HCT116 (cell line): ENCODE data around the gene RUFY2. TPM values are rescaled to one million over a fixed set of nuclear protein-coding genes. Genes with fewer than 3 reads are reported as not detected.

Experiments used
- ATAC-seq: fragments of 200-7000 bp; cut with Tn5 transposase; 2 replicates; pipeline ENCODE4 v1.9.1; 2020; ENCODE audit warnings: mild to moderate bottlenecking, moderate library complexity
- BruUV-seq: library from RNA; stranded (reverse); fragments of 400-500 nt; replicated peaks from 2 replicates; lab custom pipeline; 2021; lab: Mats Ljungman, UMichigan
- CTCF ChIA-PET: fragments of 300-600 bp; sonication (Branson Sonifier 250); formaldehyde crosslinking; loops from one replicate; lab custom pipeline; 2021; ENCODE audit warnings: antibody characterized with exemption; lab: Charles Lee
- POLR2A ChIA-PET: fragments of 300-600, 350-600 bp; sonication (Branson Sonifier 250); formaldehyde crosslinking; loops from one replicate; lab custom pipeline; 2021; ENCODE audit warnings: antibody characterized with exemption; lab: Charles Lee
- RAD21 ChIA-PET, 2 experiments: fragments of 300-600 bp; sonication (Branson Sonifier 250); formaldehyde crosslinking; loops; one replicate each; lab custom pipeline; 2023; ENCODE audit warnings: low total read pairs in 2 of 2; ENCODE audit not compliant: uncharacterized antibody in 2 of 2, unreplicated experiment in 2 of 2, low non-redundant PET in 1 of 2; lab: Charles Lee
- DNase-seq: peaks from one replicate; pipeline ENCODE4 v3.0.0-alpha.2; 2010; ENCODE audit warnings: low read depth, low spot score
- H2AFZ ChIP-seq: fragments of 200-600 bp; shearing (Covaris generic), sonication (generic); 2 replicates; pipeline ENCODE4 v1.6.1; 2017; ENCODE audit warnings: low read depth, mixed run types, mixed read lengths, antibody characterized with exemption, low read length; ENCODE audit not compliant: poor library complexity, severe bottlenecking
- H3K27ac ChIP-seq: 2 replicates; pipeline ENCODE4 v1.5.1; 2012; ENCODE audit warnings: low read depth, low read length
- H3K27me3 ChIP-seq: fragments of 200-600 bp; sonication (generic); 2 replicates; pipeline ENCODE4 v1.6.1; 2016; ENCODE audit warnings: mixed run types, low read length, mixed read lengths; ENCODE audit not compliant: insufficient read depth
- H3K36me3 ChIP-seq, 2 experiments: fragments of 200-500 bp in 1 of 2; fragments of 200-600 bp in 1 of 2; sonication (Bioruptor generic) in 1 of 2; sonication (generic) in 1 of 2; 2 replicates each; pipeline versions ENCODE4 v1.5.1 to v1.6.1; 2014 to 2016; ENCODE audit warnings: low read length in 2 of 2, inconsistent platforms in 1 of 2, mixed read lengths in 1 of 2, mixed run types in 1 of 2; ENCODE audit not compliant: insufficient read depth in 2 of 2, control insufficient read depth in 1 of 2
- H3K4me1 ChIP-seq, 2 experiments: fragments of 200-600 bp in 1 of 2; sonication (generic) in 1 of 2; 2 replicates each; pipeline versions ENCODE4 v1.5.1 to v1.6.1; 2012 to 2017; ENCODE audit warnings: low read length in 2 of 2, inconsistent platforms in 1 of 2, mild to moderate bottlenecking in 1 of 2, mixed read lengths in 1 of 2, mixed run types in 1 of 2, moderate library complexity in 1 of 2; ENCODE audit not compliant: insufficient read depth in 2 of 2, control insufficient read depth in 1 of 2
- H3K4me2 ChIP-seq: fragments of 200-600 bp; sonication (generic); 2 replicates; pipeline ENCODE4 v1.6.1; 2017; ENCODE audit warnings: mixed run types, low read length, mixed read lengths
- H3K4me3 ChIP-seq, 2 experiments: fragments of 200-600 bp in 1 of 2; sonication (generic) in 1 of 2; replicated peaks in 1 of 2; 2 replicates each; pipeline ENCODE4 v1.5.1; 2011 to 2016; ENCODE audit warnings: low read length in 2 of 2, control low read depth in 1 of 2, low read depth in 1 of 2, mild to moderate bottlenecking in 1 of 2, mixed read lengths in 1 of 2, mixed run types in 1 of 2
- H3K79me2 ChIP-seq: fragments of 200-600 bp; sonication (generic); 2 replicates; pipeline ENCODE4 v1.6.1; 2017; ENCODE audit warnings: mild to moderate bottlenecking, mixed run types, low read length, moderate library complexity, mixed read lengths; ENCODE audit not compliant: insufficient read depth
- H3K9ac ChIP-seq: fragments of 200-600 bp; sonication (generic); 2 replicates; pipeline ENCODE4 v1.6.1; 2016; ENCODE audit warnings: low read length, mixed read lengths
- H3K9me2 ChIP-seq: fragments of 200-600 bp; sonication (generic), shearing (Covaris generic); 2 replicates; pipeline ENCODE4 v1.6.1; 2017; ENCODE audit warnings: mixed run types, mild to moderate bottlenecking, moderate library complexity; ENCODE audit not compliant: insufficient read depth
- H3K9me3 ChIP-seq, 2 experiments: fragments of 200-500 bp in 1 of 2; fragments of 200-600 bp in 1 of 2; sonication (Bioruptor generic) in 1 of 2; sonication (generic) in 1 of 2; 2 replicates each; pipeline ENCODE4 v1.6.1; 2014 to 2017; ENCODE audit warnings: low read length in 2 of 2, mixed read lengths in 2 of 2, inconsistent platforms in 1 of 2, low read depth in 1 of 2, mild to moderate bottlenecking in 1 of 2, mixed run types in 1 of 2, moderate library complexity in 1 of 2; ENCODE audit not compliant: control insufficient read depth in 1 of 2, insufficient read depth in 1 of 2
- H4K20me1 ChIP-seq: fragments of 200-600 bp; sonication (generic), shearing (Covaris generic); 2 replicates; pipeline ENCODE4 v1.6.1; 2017; ENCODE audit warnings: mixed run types, mild to moderate bottlenecking, moderate library complexity; ENCODE audit not compliant: insufficient read depth
- CBX3 ChIP-seq: IDR thresholded peaks from 2 replicates; pipeline ENCODE4 v1.6.1; 2012; ENCODE audit warnings: low read depth
- EZH2phosphoT487 ChIP-seq: fragments of 200-600 bp; IDR thresholded peaks from 2 replicates; pipeline ENCODE4 v1.6.1; 2018; ENCODE audit warnings: antibody characterized with exemption, borderline replicate concordance
- JUND ChIP-seq: IDR thresholded peaks from 2 replicates; pipeline ENCODE4 v1.6.1; 2012
- TCF7L2 ChIP-seq: IDR thresholded peaks from 2 replicates; pipeline ENCODE4 v1.7.0; 2011; ENCODE audit warnings: borderline replicate concordance, inconsistent platforms; ENCODE audit not compliant: insufficient read depth, insufficient read length; ENCODE audit errors: extremely low read depth
- YY1 ChIP-seq: IDR thresholded peaks from 2 replicates; pipeline ENCODE4 v1.6.1; 2011; ENCODE audit warnings: low read length, low read depth, moderate library complexity, mild to moderate bottlenecking; ENCODE audit not compliant: insufficient replicate concordance; ENCODE audit errors: extremely low read depth
- intact Hi-C: fragments of 100-400 bp; cut with micrococcal nuclease; formaldehyde crosslinking; loops from 2 replicates; pipeline ENCODE4 v1.10.0; 2022
- total RNA-seq: library from RNA; stranded (reverse); gene quantifications from one replicate; pipeline ENCODE4 v1.2.1, GENCODE V29; 2021; ENCODE audit not compliant: unreplicated experiment

RUFY2 gene
- total RNA-seq, 1 experiment from 2014 or later = 13.0 TPM

DNA sequence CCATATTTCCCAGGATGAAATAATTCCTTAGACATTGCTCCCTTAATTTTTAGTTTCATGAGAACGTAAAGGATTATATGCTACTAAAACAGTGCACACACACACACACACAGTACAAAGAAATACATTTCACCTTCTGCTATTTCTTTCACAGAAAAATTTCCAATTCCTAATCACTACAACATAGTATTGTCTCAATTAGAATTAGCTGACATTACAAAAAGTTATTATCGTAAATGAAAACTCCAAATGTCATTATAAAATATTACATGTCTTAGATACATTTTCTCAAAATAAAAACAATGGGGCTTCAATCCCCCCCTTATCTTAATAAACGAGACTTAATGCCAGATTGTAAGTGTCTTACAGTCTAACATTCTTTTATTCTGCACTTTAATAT is 12.3 kb upstream of the RUFY2 start (continued):
- TF ChIP-seq TCF7L2 (no peak), CBX3 (no peak), EZH2phosphoT487 (no peak), JUND (no peak)

- RAD21 ChIA-PET = interaction anchor here in 1 of 2 experiments (0.7 kb wide), 1 partner anchor 185 kb away, joined by 3 read pairs; no protein-coding TSS in a partner anchor
- BruUV-seq = no TSS peak
- H3K9me3 ChIP-seq = no peaks in the 10 kb centered on the region
- intact Hi-C loops = no loop called here
- DNase-seq (no peak), ATAC-seq (no peak)
- no peak overlapping the region for H3K9ac ChIP-seq
- H4K20me1 ChIP-seq = no peaks in the 10 kb centered on the region
- no peak overlapping the region for H3K4me2 ChIP-seq
- peaks cover 29% of the 10 kb centered on the region for H3K79me2 ChIP-seq
- H3K36me3 ChIP-seq = no peaks in the 10 kb centered on the region
- no peaks in the 10 kb centered on the region for H3K9me2 ChIP-seq
- no peaks in the 10 kb centered on the region for H3K27me3 ChIP-seq
- no peak overlapping the region for H3K4me3 ChIP-seq
- POLR2A ChIA-PET = interaction anchor here (1.5 kb wide), 1 partner anchor 14 kb away, joined by 4 read pairs; no protein-coding TSS in a partner anchor
- TF ChIP-seq YY1 = no peak
- TF ChIP-seq TCF7L2 = no peak
- H3K27ac ChIP-seq = no peak overlapping the region
- H2AFZ ChIP-seq = no peak overlapping the region
- CTCF ChIA-PET = no interaction called here
- H3K4me1 ChIP-seq = peaks cover 7 to 23% of the 10 kb centered on the region in 2 experiments; a peak in 3 of 4 replicates
Measured at GRCh38 chr10:68408898-68409518, 1.9 kb upstream of the RUFY2 start.
